ENCODE data around the gene BPIFA1. TPM values are rescaled to one million over a fixed set of nuclear protein-coding genes. Genes with fewer than 3 reads are reported as not detected.

BPIFA1 gene
- total and polyA plus RNA-seq, 2 of the 8 experiments (the other 6 are each of a cell fraction or from before 2014, with no cell fraction given), result not detected

DNA sequence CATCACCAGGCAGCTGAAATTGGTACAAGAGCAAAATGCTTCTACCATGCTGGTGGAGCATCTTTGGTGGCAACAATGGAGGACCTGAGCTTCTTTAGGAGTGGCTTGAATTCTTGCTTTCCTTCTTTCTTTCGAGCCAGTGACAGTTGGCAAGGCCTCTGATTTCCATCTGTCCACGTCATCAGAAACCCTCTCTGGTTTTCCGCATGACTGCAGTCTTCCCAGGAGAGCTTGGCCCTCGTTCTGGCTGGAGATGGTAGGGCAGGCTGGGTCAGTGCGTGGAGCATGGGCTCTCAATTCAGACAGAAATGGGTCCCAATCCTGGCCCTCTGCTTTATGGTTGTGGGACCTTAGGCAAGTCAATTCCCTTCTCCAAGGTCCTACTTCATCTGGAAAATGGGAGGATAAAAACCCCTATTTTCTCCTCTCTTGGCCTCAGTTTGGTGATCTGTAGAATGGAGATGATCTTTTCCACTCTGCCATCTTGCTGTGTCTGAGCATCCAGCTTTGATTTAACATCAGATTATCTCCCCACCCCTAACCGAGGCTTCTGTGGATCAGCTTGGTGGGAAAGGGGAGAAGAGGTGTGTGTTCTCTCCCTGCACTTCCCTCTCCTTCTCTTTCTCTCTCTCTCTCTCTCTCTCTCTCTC is 43.6 kb downstream of the BPIFA1 start:
- no peak overlapping the region for H3K4ac ChIP-seq (replicated peaks; ENCODE audit: insufficient read length, low read depth, low read length)
- no peaks in the 10 kb centered on the region for H3K79me1 ChIP-seq (ENCODE audit: low read depth, low read length)
- no peaks in the 10 kb centered on the region for H3K27me3 ChIP-seq (replicated peaks in 1 of 4; ENCODE audit: control insufficient read depth in 3 of 4, extremely low read depth in 1 of 4, insufficient read depth in 3 of 4, low read length in 3 of 4)
- no peak overlapping the region for H3K4me3 ChIP-seq (ENCODE audit: extremely low read depth in 1 of 4, insufficient read depth in 2 of 4, low read depth in 3 of 4, low read length in 4 of 4)
- 88% methylated on average over 6 of the region's 6 CpGs; no CpG with 5 or more reads in 1 of the 2 experiments for WGBS, 2 experiments (ENCODE audit: extremely low coverage in 1 of 2, insufficient coverage in 1 of 2, insufficient read length in 1 of 2, insufficient replicate concordance in 2 of 2, low coverage in 1 of 2, low lambda C conversion rate in 2 of 2, missing lambda C conversion rate in 1 of 2)
- no peaks in the 10 kb centered on the region for H4K20me1 ChIP-seq (replicated peaks in 1 of 2; ENCODE audit: control insufficient read depth in 1 of 2, insufficient read depth in 2 of 2, low read length in 2 of 2)
- H4K91ac ChIP-seq (replicated peaks; ENCODE audit: insufficient read length, low read length), result no peak overlapping the region
- DNase-seq (ENCODE audit: low read depth in 1 of 2, low spot score in 2 of 2) (no peak), FAIRE-seq (no peak)
- H3K14ac ChIP-seq (ENCODE audit: insufficient read length), result no peak overlapping the region
- no peak overlapping the region for H3K4me2 ChIP-seq (ENCODE audit: insufficient read depth in 1 of 2, low read depth in 2 of 2, low read length in 2 of 2)
- no peak overlapping the region for H4K8ac ChIP-seq (ENCODE audit: extremely low read depth, insufficient read depth, low read length)
- no peak overlapping the region for H2BK20ac ChIP-seq (ENCODE audit: low read length)
- TF ChIP-seq ASH2L (IDR thresholded peaks at IDR 0.05; ENCODE audit: low read length) (no peak), POLR2A (IDR thresholded peaks at IDR 0.05; ENCODE audit: control extremely low read depth in 1 of 2, low read depth in 2 of 2, low read length in 2 of 2) (no peak), EP300 (IDR thresholded peaks at IDR 0.05; ENCODE audit: borderline replicate concordance in 1 of 2, low read depth in 2 of 2, low read length in 2 of 2) (no peak), MAFK (IDR thresholded peaks at IDR 0.05; ENCODE audit: low read depth, low read length) (no peak), RBBP5 (IDR thresholded peaks at IDR 0.05; ENCODE audit: borderline replicate concordance, low read depth, low read length) (no peak), SIRT6 (IDR thresholded peaks at IDR 0.05; ENCODE audit: low read length) (no peak), SUZ12 (IDR thresholded peaks at IDR 0.05; ENCODE audit: low read length) (no peak), BACH1 (IDR thresholded peaks at IDR 0.05; ENCODE audit: low read length) (no peak), POLR2AphosphoS5 (IDR thresholded peaks at IDR 0.05; ENCODE audit: low read depth, low read length) (no peak)
- TF ChIP-seq, protein P1, sequence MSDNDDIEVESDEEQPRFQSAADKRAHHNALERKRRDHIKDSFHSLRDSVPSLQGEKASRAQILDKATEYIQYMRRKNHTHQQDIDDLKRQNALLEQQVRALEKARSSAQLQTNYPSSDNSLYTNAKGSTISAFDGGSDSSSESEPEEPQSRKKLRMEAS (IDR thresholded peaks at IDR 0.05), result no peak
- TF ChIP-seq, protein P2, sequence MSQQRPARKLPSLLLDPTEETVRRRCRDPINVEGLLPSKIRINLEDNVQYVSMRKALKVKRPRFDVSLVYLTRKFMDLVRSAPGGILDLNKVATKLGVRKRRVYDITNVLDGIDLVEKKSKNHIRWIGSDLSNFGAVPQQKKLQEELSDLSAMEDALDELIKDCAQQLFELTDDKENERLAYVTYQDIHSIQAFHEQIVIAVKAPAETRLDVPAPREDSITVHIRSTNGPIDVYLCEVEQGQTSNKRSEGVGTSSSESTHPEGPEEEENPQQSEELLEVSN (IDR thresholded peaks at IDR 0.05), result no peak
- ChIA-PET CTCF (ENCODE audit: partially characterized antibody) (interaction anchor here (0.8 to 1.1 kb wide), 2 partner anchors 8 to 16 kb away, joined by 3 to 4 read pairs; no protein-coding TSS in a partner anchor), POLR2A (ENCODE audit: partially characterized antibody) (no interaction called here)
- H3K9ac ChIP-seq (replicated peaks in 1 of 4; ENCODE audit: extremely low read depth in 1 of 4, low read depth in 3 of 4, low read length in 3 of 4), result no peak overlapping the region
- no peak overlapping the region for H2BK5ac ChIP-seq (ENCODE audit: low read depth, low read length)
- H2BK120ac ChIP-seq (replicated peaks; ENCODE audit: low read depth, low read length), result no peak overlapping the region
- H3K9me3 ChIP-seq (ENCODE audit: insufficient read depth in 2 of 2, low read depth in 1 of 2, low read length in 1 of 2), result no peaks in the 10 kb centered on the region
- no peak overlapping the region for H3K56ac ChIP-seq (replicated peaks; ENCODE audit: insufficient read length, low read depth, low read length)
- H2AK5ac ChIP-seq (ENCODE audit: low read depth, low read length), result no peak overlapping the region
- peaks cover 2% of the 10 kb centered on the region; the same call in 1 of the 2 replicates for H3K23me2 ChIP-seq (ENCODE audit: low read depth, low read length)
- H3K79me2 ChIP-seq (ENCODE audit: control insufficient read depth in 1 of 2, insufficient read depth in 2 of 2, low read length in 2 of 2), result no peaks in the 10 kb centered on the region
- H3K27ac ChIP-seq (ENCODE audit: low read depth, low read length), result no peak overlapping the region
- H2BK15ac ChIP-seq (ENCODE audit: low read length), result no peak overlapping the region
- H4K5ac ChIP-seq (ENCODE audit: insufficient read length, low read depth, low read length), result no peak overlapping the region
- no peak overlapping the region for H3K23ac ChIP-seq (ENCODE audit: insufficient read length)
- H2BK12ac ChIP-seq (ENCODE audit: low read depth, low read length), result no peak overlapping the region
- H3K36me3 ChIP-seq (ENCODE audit: control insufficient read depth in 2 of 4, insufficient read depth in 4 of 4, low read length in 3 of 4), result no peaks in the 10 kb centered on the region
- H3K4me1 ChIP-seq (replicated peaks in 1 of 4; ENCODE audit: control insufficient read depth in 3 of 4, insufficient read depth in 4 of 4, low read length in 3 of 4), result peaks cover 0 to 14% (median 11%) of the 10 kb centered on the region in 4 experiments; a peak in 6 of 7 replicates
- no peak overlapping the region for H3K18ac ChIP-seq (ENCODE audit: extremely low read depth, low read length)
- H2AFZ ChIP-seq (ENCODE audit: low read length), result no peak overlapping the region
